WTC11 (cell line): ENCODE data around the gene PSMA7.

Experiments
- ATF1 ChIP-seq: sonication (generic); formaldehyde crosslinking; IDR thresholded peaks from 2 replicates; pipeline ENCODE4 v1.8.1; 2023; ENCODE audit warnings: mild to moderate bottlenecking, moderate library complexity, missing genetic modification reagents
- ATF2 ChIP-seq: sonication (generic); formaldehyde crosslinking; IDR thresholded peaks from 2 replicates; pipeline ENCODE4 v1.8.1; 2022; ENCODE audit warnings: low read depth, missing genetic modification reagents, borderline replicate concordance
- CREB1 ChIP-seq: sonication (generic); formaldehyde crosslinking; IDR thresholded peaks from 2 replicates; pipeline ENCODE4 v1.8.0; 2023; ENCODE audit warnings: mild to moderate bottlenecking, missing genetic modification reagents
- CTCF ChIP-seq: fragments of 200-600 bp; IDR thresholded peaks from 2 replicates; pipeline ENCODE4 v1.8.0; 2022; ENCODE audit warnings: antibody characterized with exemption
- FOXP1 ChIP-seq: sonication (generic); formaldehyde crosslinking; IDR thresholded peaks from 2 replicates; pipeline ENCODE4 v1.8.0; 2022; ENCODE audit warnings: missing genetic modification reagents, mild to moderate bottlenecking, moderate library complexity, borderline replicate concordance
- GABPB1 ChIP-seq: sonication (generic); formaldehyde crosslinking; IDR thresholded peaks from 2 replicates; pipeline ENCODE4 v1.8.1; 2023; ENCODE audit warnings: mild to moderate bottlenecking, missing genetic modification reagents
- IRF1 ChIP-seq: sonication (generic); formaldehyde crosslinking; IDR thresholded peaks from 2 replicates; pipeline ENCODE4 v1.8.0; 2023; ENCODE audit warnings: missing genetic modification reagents
- NFYB ChIP-seq: sonication (generic); formaldehyde crosslinking; conservative IDR thresholded peaks from 2 replicates; pipeline ENCODE4 v1.8.0; 2022; ENCODE audit warnings: low read depth, missing genetic modification reagents
- NR2C2 ChIP-seq: sonication (generic); formaldehyde crosslinking; IDR thresholded peaks from 2 replicates; pipeline ENCODE4 v1.8.0; 2022; ENCODE audit warnings: mild to moderate bottlenecking, missing genetic modification reagents
- NR3C1 ChIP-seq: sonication (generic); formaldehyde crosslinking; conservative IDR thresholded peaks from 2 replicates; pipeline ENCODE4 v1.8.1; 2023; ENCODE audit warnings: low read depth, mild to moderate bottlenecking, missing genetic modification reagents
- TEAD4 ChIP-seq: sonication (generic); formaldehyde crosslinking; IDR thresholded peaks from 2 replicates; pipeline ENCODE4 v1.8.0; 2022; ENCODE audit warnings: mild to moderate bottlenecking, missing genetic modification reagents
- ZBTB43 ChIP-seq: sonication (generic); formaldehyde crosslinking; IDR thresholded peaks from 2 replicates; pipeline ENCODE4 v1.8.1; 2023; ENCODE audit warnings: mild to moderate bottlenecking, missing genetic modification reagents

GRCh38 chr20:62176866-62177265, 33.7 kb upstream of the PSMA7 start:
- TF ChIP-seq CTCF (no peak), NR3C1 (CRISPR knock-in tag) (no peak), CREB1 (CRISPR knock-in tag) (no peak), TEAD4 (no peak), ZBTB43 (CRISPR knock-in tag) (no peak), ATF2 (no peak), FOXP1 (no peak), NFYB (no peak), NR2C2 (CRISPR knock-in tag) (no peak), IRF1 (CRISPR knock-in tag) (no peak), ATF1 (CRISPR knock-in tag) (no peak), GABPB1 (CRISPR knock-in tag) (no peak)
